A549 (cell line): ENCODE data around the gene TGFBR1. TPM values are rescaled to one million over a fixed set of nuclear protein-coding genes. Genes with fewer than 3 reads are reported as not detected.

ENCODE experiments used
- ATAC-seq, 2 experiments: fragments of 200-7000 bp in 1 of 2; fragments of >200 bp in 1 of 2; cut with Nextera tagmentation in 1 of 2; cut with Tn5 transposase in 1 of 2; 3 replicates each; pipeline versions ENCODE4 v1.8.0 to v1.9.1; 2018 to 2020; ENCODE audit warnings: mild to moderate bottlenecking in 1 of 2, moderate library complexity in 1 of 2
- CTCF ChIA-PET: fragments of 300-600 bp; sonication (Branson Sonifier 250); formaldehyde crosslinking; extraction: SDS; loops from one replicate; lab custom pipeline; 2021; ENCODE audit warnings: antibody characterized with exemption, inconsistent platforms; lab: Yijun Ruan, JAX
- POLR2A ChIA-PET: fragments of 350-600 bp; formaldehyde crosslinking; extraction: SDS; loops from one replicate; lab custom pipeline; 2021; ENCODE audit warnings: antibody characterized with exemption, inconsistent platforms; lab: Yijun Ruan, JAX
- DNase-seq, 2 experiments: peaks; one replicate each; pipeline versions ENCODE4 v3.0.0 to v3.0.0-alpha.2; 2011 to 2016; ENCODE audit warnings: low read depth in 1 of 2, low spot score in 1 of 2
- FAIRE-seq: peaks from 2 replicates; lab custom pipeline; 2011; peaks lifted over from hg19 to GRCh38; lab: Jason Lieb, UNC
- H3K27ac ChIP-seq, 2 experiments: fragments of >200 bp; sonication (Bioruptor Twin); formaldehyde crosslinking; 3 replicates each; pipeline ENCODE4 v1.5.1; 2016 to 2017
- H3K4me1 ChIP-seq: fragments of >200 bp; sonication (Bioruptor Twin); formaldehyde crosslinking; 3 replicates; pipeline ENCODE4 v1.6.1; 2016
- H3K4me2 ChIP-seq: fragments of >200 bp; sonication (Bioruptor Twin); formaldehyde crosslinking; 3 replicates; pipeline ENCODE4 v1.6.1; 2016
- H3K4me3 ChIP-seq: fragments of >200 bp; sonication (Bioruptor Twin); formaldehyde crosslinking; 3 replicates; pipeline ENCODE4 v1.5.1; 2016
- H3K9me3 ChIP-seq: fragments of >200 bp; sonication (Bioruptor Twin); formaldehyde crosslinking; 3 replicates; pipeline ENCODE4 v1.6.1; 2016
- CBX8 ChIP-seq: fragments of 200-600 bp; sonication (generic); IDR thresholded peaks from 2 replicates; pipeline ENCODE4 v1.6.1; 2016
- CHD2 ChIP-seq: fragments of 150-350 bp; IDR thresholded peaks from 2 replicates; pipeline ENCODE4 v1.6.1; 2014; ENCODE audit warnings: low read length; ENCODE audit not compliant: partially characterized antibody
- EHMT2 ChIP-seq: fragments of 200-600 bp; sonication (generic); IDR thresholded peaks from 2 replicates; pipeline ENCODE4 v1.6.1; 2016; ENCODE audit warnings: antibody characterized with exemption, low read depth, mild to moderate bottlenecking, moderate library complexity
- FOSL2 ChIP-seq, 2 experiments: fragments of 450-650 bp in 1 of 2; fragments of >200 bp in 1 of 2; sonication (Bioruptor Twin) in 1 of 2; formaldehyde crosslinking; IDR thresholded peaks; 2 replicates each; pipeline versions ENCODE4 v1.5.0 to v1.6.1; 2016 to 2020; ENCODE audit warnings: mild to moderate bottlenecking in 1 of 2, moderate library complexity in 1 of 2
- MAFK ChIP-seq: fragments of 450-650 bp; IDR thresholded peaks from 2 replicates; pipeline ENCODE4 v1.6.1; 2014; ENCODE audit not compliant: partially characterized antibody
- MAZ ChIP-seq: fragments of 150-350 bp; IDR thresholded peaks from 2 replicates; pipeline ENCODE4 v1.6.1; 2014; ENCODE audit warnings: antibody characterized with exemption, low read depth, low read length, borderline replicate concordance
- PBX3 ChIP-seq: IDR thresholded peaks from 2 replicates; pipeline ENCODE4 v1.6.1; 2012
- POLR2AphosphoS2 ChIP-seq: conservative IDR thresholded peaks from 2 replicates; pipeline ENCODE4 v1.6.1; 2012; ENCODE audit warnings: low read length, improper control_type of control experiment, inconsistent platforms
- RAD21 ChIP-seq, 2 experiments: fragments of >200 bp in 1 of 2; sonication (Bioruptor Twin) in 1 of 2; formaldehyde crosslinking in 1 of 2; IDR thresholded peaks in 1 of 2; conservative IDR thresholded peaks in 1 of 2; 2 replicates in 1 of 2; 3 replicates in 1 of 2; pipeline ENCODE4 v1.6.1; 2012 to 2018; ENCODE audit warnings: inconsistent platforms in 1 of 2
- RFX5 ChIP-seq: fragments of 450-650 bp; IDR thresholded peaks from 2 replicates; pipeline ENCODE4 v1.7.1; 2014; ENCODE audit warnings: antibody characterized with exemption, mild to moderate bottlenecking, moderate library complexity
- RNF2 ChIP-seq: fragments of 200-600 bp; sonication (generic); IDR thresholded peaks from 2 replicates; pipeline ENCODE4 v1.6.1; 2016; ENCODE audit warnings: low read depth, mild to moderate bottlenecking, antibody characterized with exemption, moderate library complexity, borderline replicate concordance
- SMC3 ChIP-seq: fragments of >200 bp; sonication (Bioruptor Twin); formaldehyde crosslinking; IDR thresholded peaks from 3 replicates; pipeline ENCODE4 v1.6.1; 2018; ENCODE audit warnings: inconsistent platforms
- TP53 ChIP-seq: fragments of 250-450 bp; sonication (Bioruptor Pico); IDR thresholded peaks from 2 replicates; pipeline ENCODE4 v1.5.0; 2021; ENCODE audit warnings: mild to moderate bottlenecking, moderate library complexity
- USF2 ChIP-seq: fragments of 450-650 bp; IDR thresholded peaks from 2 replicates; pipeline ENCODE4 v1.6.1; 2014; ENCODE audit warnings: antibody characterized with exemption
- ZFP36 ChIP-seq: fragments of 450-650 bp; IDR thresholded peaks from 2 replicates; pipeline ENCODE4 v1.6.1; 2014; ENCODE audit warnings: borderline replicate concordance; ENCODE audit not compliant: partially characterized antibody
- WGBS: methylation state at CpG from one replicate; pipeline ENCODE4 v1.1.6; 2017; ENCODE audit errors: missing lambda C conversion rate; 5-methylcytosine and 5-hydroxymethylcytosine counted together
- polyA plus RNA-seq, 4 experiments: library from polyadenylated mRNA; depleted of rRNA in 3 of 4; stranded (reverse); fragments of >200 nt; fragmentation: RNase III in 1 of 4; extraction: RNeasy Plus Mini Kit Qiagen cat#74134 plus additional on column Dnase treatment in 1 of 4; gene quantifications; 2 replicates in 3 of 4; 3 replicates in 1 of 4; pipeline ENCODE4 v1.2.3, GENCODE V29; 2011 to 2017
- TF ChIP-seq, protein P1 (sequence below): fragments of >200 bp; sonication (Bioruptor Twin); formaldehyde crosslinking; IDR thresholded peaks from 3 replicates; pipeline ENCODE4 v1.5.1; 2016
- TF ChIP-seq, protein P2 (sequence below): fragments of 150-350 bp; IDR thresholded peaks from 2 replicates; pipeline ENCODE4 v1.6.1; 2014; ENCODE audit warnings: low read depth, mild to moderate bottlenecking, low read length
- TF ChIP-seq, protein P3 (sequence below): IDR thresholded peaks from 2 replicates; pipeline ENCODE4 v1.6.1; 2012

TGFBR1 gene
- polyA plus RNA-seq, 2 of the 4 experiments (the other 2 are of a cell fraction): 25.8 to 45.5 TPM

DNA sequence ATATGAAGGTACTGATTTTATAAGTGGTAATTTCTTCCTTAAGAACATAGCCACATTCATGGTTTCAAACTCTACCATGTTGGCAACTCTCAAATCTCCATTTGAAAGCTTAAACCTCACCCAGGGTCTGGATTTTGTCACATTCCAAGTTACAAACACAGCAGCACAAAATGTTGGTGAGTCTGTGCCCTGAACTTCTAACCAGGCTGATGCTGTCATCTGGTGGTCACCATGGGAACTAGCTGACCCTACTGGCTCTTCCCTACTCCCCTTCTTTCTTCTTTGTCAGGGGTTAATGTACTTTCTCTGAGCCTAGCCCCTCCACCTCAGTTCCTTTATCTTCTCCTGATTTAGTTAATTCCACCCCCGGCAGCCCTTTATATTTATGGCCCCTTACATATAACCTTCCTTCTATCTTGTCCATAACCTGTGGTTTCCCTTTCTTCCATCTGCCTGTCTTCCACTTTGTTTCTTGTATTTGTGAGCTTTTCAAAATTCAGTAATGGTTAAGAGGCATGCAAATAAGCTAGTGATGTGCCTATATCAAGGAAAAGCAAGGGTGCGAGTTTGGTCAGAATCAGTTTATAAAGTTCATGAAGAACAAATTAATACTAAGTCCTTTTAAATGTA, 35.9 kb downstream of the TGFBR1 start:
- H3K4me1 ChIP-seq: no peaks in the 10 kb centered on the region
- DNase-seq: peak; percentile 44 to 57
- ChIA-PET POLR2A (no interaction called here), CTCF (interaction anchor here (0.7 to 12.8 kb wide), 50 partner anchors 8 to 371 kb away, joined by 3 to 212 read pairs (median 4); partner anchors contain the start of genes ALG2, GALNT12, SEC61B and TGFBR1)
- FAIRE-seq: no peak
- peak; percentile 90 to 93; a peak in 5 of 6 replicates for ATAC-seq
- H3K4me3 ChIP-seq: no peak overlapping the region
- WGBS: 80% methylated on average over 2 of the region's 2 CpGs
- H3K27ac ChIP-seq: no peak overlapping the region
- TF ChIP-seq SMC3 (peak; percentile 83), MAFK (no peak), ZFP36 (no peak), CBX8 (no peak), RFX5 (no peak), RAD21 (conservative IDR thresholded peaks at IDR 0.05 in 1 of 2, IDR thresholded peaks at IDR 0.05 in 1 of 2) (peak; percentile 87 to 90), CHD2 (no peak)
- TF ChIP-seq, protein P1, sequence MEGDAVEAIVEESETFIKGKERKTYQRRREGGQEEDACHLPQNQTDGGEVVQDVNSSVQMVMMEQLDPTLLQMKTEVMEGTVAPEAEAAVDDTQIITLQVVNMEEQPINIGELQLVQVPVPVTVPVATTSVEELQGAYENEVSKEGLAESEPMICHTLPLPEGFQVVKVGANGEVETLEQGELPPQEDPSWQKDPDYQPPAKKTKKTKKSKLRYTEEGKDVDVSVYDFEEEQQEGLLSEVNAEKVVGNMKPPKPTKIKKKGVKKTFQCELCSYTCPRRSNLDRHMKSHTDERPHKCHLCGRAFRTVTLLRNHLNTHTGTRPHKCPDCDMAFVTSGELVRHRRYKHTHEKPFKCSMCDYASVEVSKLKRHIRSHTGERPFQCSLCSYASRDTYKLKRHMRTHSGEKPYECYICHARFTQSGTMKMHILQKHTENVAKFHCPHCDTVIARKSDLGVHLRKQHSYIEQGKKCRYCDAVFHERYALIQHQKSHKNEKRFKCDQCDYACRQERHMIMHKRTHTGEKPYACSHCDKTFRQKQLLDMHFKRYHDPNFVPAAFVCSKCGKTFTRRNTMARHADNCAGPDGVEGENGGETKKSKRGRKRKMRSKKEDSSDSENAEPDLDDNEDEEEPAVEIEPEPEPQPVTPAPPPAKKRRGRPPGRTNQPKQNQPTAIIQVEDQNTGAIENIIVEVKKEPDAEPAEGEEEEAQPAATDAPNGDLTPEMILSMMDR: peak; percentile 84
- no peak overlapping the region for H3K4me2 ChIP-seq
- H3K9me3 ChIP-seq: no peaks in the 10 kb centered on the region

DNA sequence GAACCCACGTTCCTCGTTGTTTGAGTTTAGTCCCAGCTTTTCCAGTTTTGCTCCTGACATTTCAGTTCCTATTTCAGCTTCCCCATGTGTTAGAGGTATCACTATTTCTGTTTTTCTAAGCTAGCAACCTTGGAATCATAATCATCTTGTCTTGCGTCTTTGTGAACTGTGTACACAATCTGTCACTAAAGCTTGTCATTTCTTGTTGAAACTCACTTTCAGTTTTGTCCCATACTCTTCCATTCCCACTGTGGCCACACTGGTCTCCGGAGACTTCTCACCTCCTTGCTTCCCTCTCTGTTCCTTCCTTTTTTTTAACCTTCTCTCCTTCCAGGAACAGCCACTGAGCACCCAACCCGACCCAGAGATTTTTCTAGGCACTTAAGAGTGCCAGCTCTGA, 36.9 kb downstream of the TGFBR1 start:
- Histone ChIP-seq H3K4me2 (no peak overlapping the region), H3K9me3 (no peaks in the 10 kb centered on the region), H3K4me1 (no peaks in the 10 kb centered on the region), H3K4me3 (no peak overlapping the region), H3K27ac (no peak overlapping the region)
- ChIA-PET POLR2A (no interaction called here), CTCF (interaction anchor here (1.1 to 12.8 kb wide), 28 partner anchors 8 to 366 kb away, joined by 3 to 212 read pairs (median 6); partner anchors contain the start of gene GALNT12)
- no peak for ATAC-seq
- no peak for TF ChIP-seq MAZ
- no peak for TF ChIP-seq TP53 (CRISPR knock-in tag)
- no peak for TF ChIP-seq EHMT2
- 82% methylated on average over 5 of the region's 5 CpGs for WGBS
- FAIRE-seq: no peak
- no peak for DNase-seq

DNA sequence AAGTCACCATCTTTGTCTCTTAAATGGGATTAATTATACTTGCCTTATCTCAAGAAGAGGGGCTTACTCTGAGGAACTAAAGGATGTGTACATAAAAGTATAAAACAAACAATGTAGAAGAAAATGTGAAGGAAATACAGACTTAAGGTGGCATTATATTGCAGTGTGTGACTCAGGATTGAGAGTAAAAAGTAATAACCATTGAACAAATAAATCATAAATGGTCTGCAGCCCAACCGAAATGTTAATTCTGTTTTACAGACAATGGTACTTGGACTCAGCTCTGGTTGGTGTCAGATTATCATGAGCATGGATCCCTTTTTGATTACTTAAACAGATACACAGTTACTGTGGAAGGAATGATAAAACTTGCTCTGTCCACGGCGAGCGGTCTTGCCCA, 37.4 kb downstream of the TGFBR1 start:
- no peak for FAIRE-seq
- ATAC-seq: no peak
- DNase-seq: no peak
- Histone ChIP-seq H3K4me1 (no peaks in the 10 kb centered on the region), H3K27ac (no peak overlapping the region), H3K4me3 (no peak overlapping the region), H3K9me3 (no peaks in the 10 kb centered on the region), H3K4me2 (no peak overlapping the region)
- POLR2A ChIA-PET: no interaction called here
- WGBS: 96% methylated on average over 4 of the region's 4 CpGs
- CTCF ChIA-PET: interaction anchor here (1.5 to 12.8 kb wide), 16 partner anchors 8 to 295 kb away, joined by 3 to 212 read pairs (median 9); no protein-coding TSS in a partner anchor
- TF ChIP-seq, protein P2, sequence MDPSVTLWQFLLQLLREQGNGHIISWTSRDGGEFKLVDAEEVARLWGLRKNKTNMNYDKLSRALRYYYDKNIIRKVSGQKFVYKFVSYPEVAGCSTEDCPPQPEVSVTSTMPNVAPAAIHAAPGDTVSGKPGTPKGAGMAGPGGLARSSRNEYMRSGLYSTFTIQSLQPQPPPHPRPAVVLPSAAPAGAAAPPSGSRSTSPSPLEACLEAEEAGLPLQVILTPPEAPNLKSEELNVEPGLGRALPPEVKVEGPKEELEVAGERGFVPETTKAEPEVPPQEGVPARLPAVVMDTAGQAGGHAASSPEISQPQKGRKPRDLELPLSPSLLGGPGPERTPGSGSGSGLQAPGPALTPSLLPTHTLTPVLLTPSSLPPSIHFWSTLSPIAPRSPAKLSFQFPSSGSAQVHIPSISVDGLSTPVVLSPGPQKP: no peak
- TF ChIP-seq, protein P3, sequence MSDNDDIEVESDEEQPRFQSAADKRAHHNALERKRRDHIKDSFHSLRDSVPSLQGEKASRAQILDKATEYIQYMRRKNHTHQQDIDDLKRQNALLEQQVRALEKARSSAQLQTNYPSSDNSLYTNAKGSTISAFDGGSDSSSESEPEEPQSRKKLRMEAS: no peak
- TF ChIP-seq USF2: no peak
- TF ChIP-seq SMC3: no peak
- TF ChIP-seq POLR2AphosphoS2: no peak
- no peak for TF ChIP-seq PBX3
- TF ChIP-seq FOSL2 (IDR thresholded peaks at IDR 0.05): no peak
- TF ChIP-seq FOSL2 (CRISPR knock-in tag; IDR thresholded peaks at IDR 0.05): no peak
- TF ChIP-seq MAFK: no peak
- no peak for TF ChIP-seq RNF2
